ENCODE measurements around the gene TGFB1.
A peak's percentile ranks its signal among the peaks of the same experiment; 100 is the strongest.

GRCh38 chr19:41321600-41322270 is 32.0 kb downstream of the TGFB1 start:
- peak; percentile 56 for TF ChIP-seq CTCF (conservative IDR thresholded peaks at IDR 0.05; ENCODE audit: low read depth, low read length)
- no peak for TF ChIP-seq EZH2 (IDR thresholded peaks at IDR 0.05; ENCODE audit: borderline replicate concordance, low read depth, low read length, poor library complexity, severe bottlenecking)
